H9 (cell line): ENCODE data around the gene RASSF5. TPM values are rescaled to one million over a fixed set of nuclear protein-coding genes. Genes with fewer than 3 reads are reported as not detected.

ENCODE experiments used
- DNase-seq: peaks from one replicate; pipeline ENCODE4 v3.0.0-alpha.2; 2017
- H2AFZ ChIP-seq: one replicate; pipeline ENCODE4 v1.6.1; 2013; ENCODE audit warnings: mild to moderate bottlenecking, low read length, control low read depth, moderate library complexity
- H2AK5ac ChIP-seq: 2 replicates; pipeline ENCODE4 v1.6.1; 2013; ENCODE audit warnings: low read length, control low read depth, mixed read lengths; ENCODE audit not compliant: insufficient read length
- H2BK120ac ChIP-seq: one replicate; pipeline ENCODE4 v1.6.1; 2013; ENCODE audit warnings: low read depth, mild to moderate bottlenecking, low read length, control low read depth, inconsistent platforms; ENCODE audit not compliant: poor library complexity, severe bottlenecking
- H2BK12ac ChIP-seq: 2 replicates; pipeline ENCODE4 v1.6.1; 2013; ENCODE audit warnings: low read length, control low read depth, mixed read lengths, low read depth; ENCODE audit not compliant: insufficient read length
- H2BK15ac ChIP-seq: 2 replicates; pipeline ENCODE4 v1.6.1; 2013; ENCODE audit warnings: low read depth, low read length, control low read depth
- H2BK20ac ChIP-seq: one replicate; pipeline ENCODE4 v1.6.1; 2013; ENCODE audit warnings: low read depth, mild to moderate bottlenecking, low read length, control low read depth, inconsistent platforms; ENCODE audit not compliant: poor library complexity, severe bottlenecking
- H2BK5ac ChIP-seq: 2 replicates; pipeline ENCODE4 v1.6.1; 2013; ENCODE audit warnings: low read length, control low read depth, mixed read lengths; ENCODE audit not compliant: insufficient read length
- H3K14ac ChIP-seq: 2 replicates; pipeline ENCODE4 v1.6.1; 2013; ENCODE audit warnings: low read length, control low read depth; ENCODE audit not compliant: insufficient read depth
- H3K18ac ChIP-seq: 2 replicates; pipeline ENCODE4 v1.6.1; 2013; ENCODE audit warnings: low read depth, mild to moderate bottlenecking, mixed read lengths, low read length, control low read depth; ENCODE audit not compliant: insufficient read length
- H3K23ac ChIP-seq: 2 replicates; pipeline ENCODE4 v1.6.1; 2013; ENCODE audit warnings: low read length, control low read depth, mixed read lengths, low read depth; ENCODE audit not compliant: insufficient read length
- H3K23me2 ChIP-seq: 2 replicates; pipeline ENCODE4 v1.6.1; 2013; ENCODE audit warnings: low read depth, mild to moderate bottlenecking, mixed read lengths, low read length, control low read depth; ENCODE audit not compliant: insufficient read length, poor library complexity, severe bottlenecking
- H3K27ac ChIP-seq: 2 replicates; pipeline ENCODE4 v1.5.1; 2013; ENCODE audit warnings: low read length, control low read depth, mixed read lengths, low read depth; ENCODE audit not compliant: insufficient read length
- H3K27me3 ChIP-seq: 2 replicates; pipeline ENCODE4 v1.6.1; 2013; ENCODE audit warnings: low read length, control low read depth, inconsistent platforms; ENCODE audit not compliant: insufficient read depth
- H3K4ac ChIP-seq: 2 replicates; pipeline ENCODE4 v1.6.1; 2013; ENCODE audit warnings: low read depth, mild to moderate bottlenecking, control low read depth, inconsistent platforms, low read length, moderate library complexity
- H3K4me1 ChIP-seq: 2 replicates; pipeline ENCODE4 v1.6.1; 2013; ENCODE audit warnings: low read length, control low read depth, inconsistent platforms; ENCODE audit not compliant: insufficient read depth
- H3K4me2 ChIP-seq: 2 replicates; pipeline ENCODE4 v1.6.1; 2013; ENCODE audit warnings: low read length, control low read depth, mixed read lengths; ENCODE audit not compliant: insufficient read length, insufficient read depth
- H3K56ac ChIP-seq: 2 replicates; pipeline ENCODE4 v1.6.1; 2013; ENCODE audit warnings: low read depth, mild to moderate bottlenecking, mixed read lengths, low read length, control low read depth; ENCODE audit not compliant: insufficient read length
- H3K79me1 ChIP-seq: 2 replicates; pipeline ENCODE4 v1.6.1; 2013; ENCODE audit warnings: low read depth, mild to moderate bottlenecking, moderate library complexity, low read length, control low read depth, inconsistent platforms; ENCODE audit not compliant: insufficient read depth, poor library complexity, severe bottlenecking
- H3K79me2 ChIP-seq: 2 replicates; pipeline ENCODE4 v1.6.1; 2013; ENCODE audit warnings: low read length, control low read depth, inconsistent platforms; ENCODE audit not compliant: insufficient read depth
- H3K9ac ChIP-seq: 2 replicates; pipeline ENCODE4 v1.6.1; 2013; ENCODE audit warnings: low read length, control low read depth, mixed read lengths; ENCODE audit not compliant: insufficient read length; ENCODE audit errors: extremely low read depth
- H3K9me3 ChIP-seq: one replicate; pipeline ENCODE4 v1.6.1; 2013; ENCODE audit warnings: low read depth, low read length, inconsistent platforms; ENCODE audit not compliant: control insufficient read depth
- H3T11ph ChIP-seq: one replicate; pipeline ENCODE4 v1.6.1; 2013; ENCODE audit warnings: mild to moderate bottlenecking, low read length, control low read depth, inconsistent platforms
- H4K20me1 ChIP-seq: one replicate; pipeline ENCODE4 v1.6.1; 2013; ENCODE audit not compliant: control insufficient read depth, insufficient read length, insufficient read depth
- H4K5ac ChIP-seq: 2 replicates; pipeline ENCODE4 v1.6.1; 2013; ENCODE audit warnings: low read depth, mild to moderate bottlenecking, mixed read lengths, low read length, control low read depth; ENCODE audit not compliant: insufficient read length
- H4K8ac ChIP-seq: replicated peaks from 2 replicates; pipeline ENCODE4 v1.6.1; 2013; ENCODE audit warnings: low read length, control low read depth, mixed read lengths, low read depth; ENCODE audit not compliant: insufficient read length
- H4K91ac ChIP-seq: 2 replicates; pipeline ENCODE4 v1.6.1; 2013; ENCODE audit warnings: low read depth, mild to moderate bottlenecking, moderate library complexity, mixed read lengths, low read length, control low read depth; ENCODE audit not compliant: insufficient read length
- H3K27ac Mint-ChIP-seq, 3 experiments: 2 replicates in 2 of 3; 3 replicates in 1 of 3; pipeline ENCODE4 v1.8.0; 2020 to 2021; ENCODE audit warnings: mixed read lengths in 3 of 3, mild to moderate bottlenecking in 1 of 3, moderate library complexity in 1 of 3
- H3K27me3 Mint-ChIP-seq: 2 replicates; pipeline ENCODE4 v1.8.0; 2021; ENCODE audit warnings: low read depth, mild to moderate bottlenecking, moderate library complexity, mixed read lengths
- H3K36me3 Mint-ChIP-seq, 3 experiments: 2 replicates in 2 of 3; 3 replicates in 1 of 3; pipeline ENCODE4 v1.8.0; 2020 to 2021; ENCODE audit warnings: low read depth in 3 of 3, mixed read lengths in 3 of 3; ENCODE audit not compliant: insufficient read depth in 1 of 3
- H3K4me1 Mint-ChIP-seq, 2 experiments: 2 replicates each; pipeline ENCODE4 v1.8.0; 2020; ENCODE audit warnings: mixed read lengths in 2 of 2
- H3K4me3 Mint-ChIP-seq, 2 experiments: 2 replicates in 1 of 2; 3 replicates in 1 of 2; pipeline ENCODE4 v1.8.0; 2020 to 2021; ENCODE audit warnings: mild to moderate bottlenecking in 2 of 2, mixed read lengths in 2 of 2, moderate library complexity in 1 of 2
- H3K9me3 Mint-ChIP-seq, 2 experiments: 2 replicates in 1 of 2; 3 replicates in 1 of 2; pipeline ENCODE4 v1.8.0; 2020; ENCODE audit warnings: mild to moderate bottlenecking in 2 of 2, mixed read lengths in 2 of 2, moderate library complexity in 1 of 2
- WGBS: extraction: QIAGEN DNeasy Blood & Tissue Kit; methylation state at CpG from one replicate; pipeline ENCODE4 v1.1.7; 2013; ENCODE audit warnings: missing lambda C conversion rate, low lambda C conversion rate, mixed read lengths; ENCODE audit not compliant: insufficient read length; ENCODE audit errors: extremely low coverage; 5-methylcytosine and 5-hydroxymethylcytosine counted together
- total RNA-seq: library from RNA; stranded (reverse); gene quantifications from 2 replicates; pipeline ENCODE4 v1.2.1, GENCODE V29; 2021
- TF ChIP-seq, protein P1 (sequence below): fragments of 200-600 bp; sonication (generic); conservative IDR thresholded peaks from 3 replicates; pipeline ENCODE4 v1.8.0; 2021; ENCODE audit warnings: antibody characterized with exemption, mild to moderate bottlenecking

The RASSF5 gene
- total RNA-seq, 1 experiment from 2014 or later, result 0.50 TPM

DNA sequence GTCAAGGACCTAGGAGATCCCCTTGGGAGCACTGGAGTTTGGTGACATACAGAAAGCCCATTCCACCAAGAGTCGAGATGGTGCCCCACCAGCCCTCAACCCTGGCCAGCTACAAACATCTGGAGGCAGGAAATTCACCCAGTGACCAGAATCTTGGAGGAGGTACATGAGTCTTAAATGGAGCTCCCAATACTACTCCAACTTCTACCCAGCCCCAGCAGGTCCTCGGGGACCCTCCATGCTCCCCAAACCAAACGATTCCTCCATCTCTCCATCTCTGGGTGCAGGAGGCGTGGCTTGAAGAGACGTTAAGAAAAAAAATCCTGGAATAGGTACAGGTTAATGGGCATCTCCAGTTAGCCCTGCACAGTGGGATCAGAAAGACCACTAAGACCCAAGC, 5.5 kb upstream of the RASSF5 start:
- Histone ChIP-seq H3K4ac (no peak overlapping the region), H2BK120ac (no peak overlapping the region), H3K14ac (no peak overlapping the region), H3K4me1 (peaks cover 3% of the 10 kb centered on the region; the same call in 1 of the 2 replicates), H3K23me2 (peaks cover 3% of the 10 kb centered on the region), H3K79me1 (no peaks in the 10 kb centered on the region), H2BK12ac (no peak overlapping the region), H2BK5ac (no peak overlapping the region), H3K27me3 (peaks cover 7% of the 10 kb centered on the region; the same call in 1 of the 2 replicates), H2BK15ac (no peak overlapping the region), H3K4me2 (no peak overlapping the region), H4K20me1 (no peaks in the 10 kb centered on the region), H4K5ac (no peak overlapping the region), H3K56ac (no peak overlapping the region), H4K8ac (no peak overlapping the region), H3K9me3 (no peaks in the 10 kb centered on the region), H3K79me2 (no peaks in the 10 kb centered on the region), H2BK20ac (no peak overlapping the region), H2AK5ac (no peak overlapping the region), H3K9ac (no peak overlapping the region), H3K18ac (no peak overlapping the region), H3T11ph (no peak overlapping the region), H2AFZ (no peak overlapping the region), H4K91ac (no peak overlapping the region), H3K23ac (no peak overlapping the region), H3K27ac (no peak overlapping the region)
- TF ChIP-seq, protein P1, sequence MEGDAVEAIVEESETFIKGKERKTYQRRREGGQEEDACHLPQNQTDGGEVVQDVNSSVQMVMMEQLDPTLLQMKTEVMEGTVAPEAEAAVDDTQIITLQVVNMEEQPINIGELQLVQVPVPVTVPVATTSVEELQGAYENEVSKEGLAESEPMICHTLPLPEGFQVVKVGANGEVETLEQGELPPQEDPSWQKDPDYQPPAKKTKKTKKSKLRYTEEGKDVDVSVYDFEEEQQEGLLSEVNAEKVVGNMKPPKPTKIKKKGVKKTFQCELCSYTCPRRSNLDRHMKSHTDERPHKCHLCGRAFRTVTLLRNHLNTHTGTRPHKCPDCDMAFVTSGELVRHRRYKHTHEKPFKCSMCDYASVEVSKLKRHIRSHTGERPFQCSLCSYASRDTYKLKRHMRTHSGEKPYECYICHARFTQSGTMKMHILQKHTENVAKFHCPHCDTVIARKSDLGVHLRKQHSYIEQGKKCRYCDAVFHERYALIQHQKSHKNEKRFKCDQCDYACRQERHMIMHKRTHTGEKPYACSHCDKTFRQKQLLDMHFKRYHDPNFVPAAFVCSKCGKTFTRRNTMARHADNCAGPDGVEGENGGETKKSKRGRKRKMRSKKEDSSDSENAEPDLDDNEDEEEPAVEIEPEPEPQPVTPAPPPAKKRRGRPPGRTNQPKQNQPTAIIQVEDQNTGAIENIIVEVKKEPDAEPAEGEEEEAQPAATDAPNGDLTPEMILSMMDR, result no peak
- no peak overlapping the region for H3K4me3 Mint-ChIP-seq
- no peak overlapping the region for H3K27ac Mint-ChIP-seq
- H3K36me3 Mint-ChIP-seq, result no peaks in the 10 kb centered on the region; a peak in 1 of 7 replicates
- no peak for DNase-seq
- H3K9me3 Mint-ChIP-seq, result no peaks in the 10 kb centered on the region; a peak in 1 of 5 replicates
- H3K27me3 Mint-ChIP-seq, result peaks cover 57% of the 10 kb centered on the region
- H3K4me1 Mint-ChIP-seq, result peaks cover 15 to 26% of the 10 kb centered on the region in 2 experiments
- no CpG with 5 or more reads among the region's 5 CpGs for WGBS
